Caco-2 (cell line): ENCODE data around the gene STRN. TPM values are rescaled to one million over a fixed set of nuclear protein-coding genes. Genes with fewer than 3 reads are reported as not detected.
"Not testable (repeated sequence)": the region's sequence is repeated elsewhere in the genome, so short reads cannot be mapped to it uniquely, and the experiment has no call there.

Source experiments
- BruUV-seq: library from RNA; stranded (reverse); fragments of 400-500 nt; replicated peaks from 2 replicates; lab custom pipeline; 2021; lab: Mats Ljungman, UMichigan
- CTCF ChIA-PET: fragments of 300-600 bp; sonication (Branson Sonifier 250); formaldehyde crosslinking; loops from one replicate; lab custom pipeline; 2022; ENCODE audit warnings: antibody characterized with exemption; lab: Charles Lee
- POLR2A ChIA-PET: fragments of 300-600 bp; sonication (Branson Sonifier 250); formaldehyde crosslinking; loops from one replicate; lab custom pipeline; 2022; ENCODE audit warnings: antibody characterized with exemption; lab: Charles Lee
- DNase-seq, 2 experiments: peaks; one replicate each; pipeline versions ENCODE4 v3.0.0 to v3.0.0-alpha.2; 2020 to 2022
- H3K27me3 ChIP-seq: replicated peaks from 2 replicates; pipeline ENCODE4 v1.6.0; 2011; ENCODE audit warnings: low read length; ENCODE audit not compliant: control insufficient read depth, insufficient read depth
- H3K36me3 ChIP-seq: 2 replicates; pipeline ENCODE4 v1.5.1; 2011; ENCODE audit warnings: low read length; ENCODE audit not compliant: control insufficient read depth, insufficient read depth
- H3K4me1 ChIP-seq: fragments of 250-450 bp; sonication (Bioruptor Pico); 2 replicates; pipeline ENCODE4 v1.5.1; 2020; ENCODE audit warnings: mild to moderate bottlenecking
- H3K4me3 ChIP-seq: 2 replicates; pipeline ENCODE4 v1.5.1; 2011; ENCODE audit warnings: low read depth, mild to moderate bottlenecking, control low read depth, low read length
- H3K9me3 ChIP-seq: fragments of 250-450 bp; sonication (Bioruptor Pico); 2 replicates; pipeline ENCODE4 v1.5.1; 2020; ENCODE audit warnings: mild to moderate bottlenecking, moderate library complexity
- H3K27ac Mint-ChIP-seq: one replicate; pipeline ENCODE4 v1.8.0; 2022; ENCODE audit warnings: mixed read lengths; ENCODE audit not compliant: unreplicated experiment
- H3K27me3 Mint-ChIP-seq: one replicate; pipeline ENCODE4 v1.8.0; 2022; ENCODE audit warnings: mixed read lengths; ENCODE audit not compliant: insufficient read depth, unreplicated experiment
- H3K36me3 Mint-ChIP-seq: one replicate; pipeline ENCODE4 v1.8.0; 2022; ENCODE audit warnings: mild to moderate bottlenecking, mixed read lengths; ENCODE audit not compliant: insufficient read depth, unreplicated experiment
- H3K4me1 Mint-ChIP-seq: one replicate; pipeline ENCODE4 v1.8.0; 2022; ENCODE audit warnings: low read depth, mixed read lengths; ENCODE audit not compliant: unreplicated experiment
- H3K4me3 Mint-ChIP-seq: one replicate; pipeline ENCODE4 v1.8.0; 2022; ENCODE audit warnings: mild to moderate bottlenecking, moderate library complexity, mixed read lengths; ENCODE audit not compliant: unreplicated experiment
- H3K9me3 Mint-ChIP-seq: one replicate; pipeline ENCODE4 v1.8.0; 2022; ENCODE audit warnings: mixed read lengths; ENCODE audit not compliant: unreplicated experiment
- intact Hi-C: fragments of 100-400 bp; cut with micrococcal nuclease; formaldehyde crosslinking; loops from one replicate; pipeline ENCODE4 v1.10.0; 2022; ENCODE audit not compliant: unreplicated experiment
- total RNA-seq: library from RNA; stranded (reverse); gene quantifications from 2 replicates; pipeline ENCODE4 v1.2.3, GENCODE V29; 2022
- TF ChIP-seq, protein P1 (sequence below), 2 experiments: fragments of 200-600 bp in 1 of 2; IDR thresholded peaks; 1 replicate in 1 of 2; 2 replicates in 1 of 2; pipeline versions ENCODE4 v1.5.1 to v1.8.0; 2011 to 2022; ENCODE audit warnings: antibody characterized with exemption in 1 of 2, control low read depth in 1 of 2, inconsistent platforms in 1 of 2, low read depth in 1 of 2, low read length in 1 of 2, mild to moderate bottlenecking in 1 of 2, moderate library complexity in 1 of 2; ENCODE audit not compliant: insufficient read depth in 1 of 2, severe bottlenecking in 1 of 2, unreplicated experiment in 1 of 2

STRN gene
- total RNA-seq, 1 experiment from 2014 or later, result 36.8 TPM

DNA sequence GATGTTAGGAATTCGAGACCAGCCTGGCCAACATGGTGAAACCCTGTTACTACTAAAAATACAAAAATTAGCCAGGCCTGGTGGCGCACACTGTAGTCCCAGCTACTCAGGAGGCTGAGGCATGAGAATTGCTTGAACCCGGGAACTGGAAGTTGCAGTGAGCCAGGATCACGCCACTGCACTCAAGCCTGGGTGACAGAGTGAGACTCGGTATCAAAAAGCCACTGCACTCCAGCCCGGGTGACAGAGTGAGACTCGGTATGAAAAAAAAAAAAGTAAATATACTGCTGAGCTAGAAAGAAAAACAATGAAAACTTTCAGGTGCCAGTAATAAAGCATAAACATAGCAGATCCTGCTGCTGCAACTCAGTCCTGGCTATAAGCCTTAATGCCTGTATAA, 73.5 kb downstream of the STRN start:
- BruUV-seq, result no TSS peak
- TF ChIP-seq, protein P1, sequence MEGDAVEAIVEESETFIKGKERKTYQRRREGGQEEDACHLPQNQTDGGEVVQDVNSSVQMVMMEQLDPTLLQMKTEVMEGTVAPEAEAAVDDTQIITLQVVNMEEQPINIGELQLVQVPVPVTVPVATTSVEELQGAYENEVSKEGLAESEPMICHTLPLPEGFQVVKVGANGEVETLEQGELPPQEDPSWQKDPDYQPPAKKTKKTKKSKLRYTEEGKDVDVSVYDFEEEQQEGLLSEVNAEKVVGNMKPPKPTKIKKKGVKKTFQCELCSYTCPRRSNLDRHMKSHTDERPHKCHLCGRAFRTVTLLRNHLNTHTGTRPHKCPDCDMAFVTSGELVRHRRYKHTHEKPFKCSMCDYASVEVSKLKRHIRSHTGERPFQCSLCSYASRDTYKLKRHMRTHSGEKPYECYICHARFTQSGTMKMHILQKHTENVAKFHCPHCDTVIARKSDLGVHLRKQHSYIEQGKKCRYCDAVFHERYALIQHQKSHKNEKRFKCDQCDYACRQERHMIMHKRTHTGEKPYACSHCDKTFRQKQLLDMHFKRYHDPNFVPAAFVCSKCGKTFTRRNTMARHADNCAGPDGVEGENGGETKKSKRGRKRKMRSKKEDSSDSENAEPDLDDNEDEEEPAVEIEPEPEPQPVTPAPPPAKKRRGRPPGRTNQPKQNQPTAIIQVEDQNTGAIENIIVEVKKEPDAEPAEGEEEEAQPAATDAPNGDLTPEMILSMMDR (IDR thresholded peaks at IDR 0.05; ENCODE audit: insufficient read depth in 1 of 2, low read depth in 1 of 2, low read length in 1 of 2, severe bottlenecking in 1 of 2, unreplicated experiment in 1 of 2), result no peak
- Mint-ChIP-seq H3K36me3 (peaks cover 5% of the 10 kb centered on the region), H3K9me3 (no peaks in the 10 kb centered on the region), H3K4me3 (no peak overlapping the region), H3K4me1 (no peaks in the 10 kb centered on the region), H3K27ac (no peak overlapping the region), H3K27me3 (no peaks in the 10 kb centered on the region)
- CTCF ChIA-PET, result no interaction called here
- no peaks in the 10 kb centered on the region for H3K9me3 ChIP-seq
- DNase-seq, result no peak
- no peak overlapping the region for H3K4me3 ChIP-seq
- POLR2A ChIA-PET, result no interaction called here
- H3K4me1 ChIP-seq, result no peaks in the 10 kb centered on the region; the same call in 1 of the 2 replicates
- H3K27me3 ChIP-seq, result no peaks in the 10 kb centered on the region
- intact Hi-C loops, result no loop called here
- H3K36me3 ChIP-seq, result no peaks in the 10 kb centered on the region

GRCh38 chr2:36889795-36890194, 76.5 kb downstream of the STRN start:
- BruUV-seq, result no TSS peak
- H3K27ac Mint-ChIP-seq, result no peak overlapping the region
- H3K4me1 ChIP-seq, result no peaks in the 10 kb centered on the region; the same call in 1 of the 2 replicates
- no peak overlapping the region for H3K4me3 Mint-ChIP-seq
- intact Hi-C loops, result no loop called here
- H3K27me3 Mint-ChIP-seq, result no peaks in the 10 kb centered on the region
- TF ChIP-seq, protein P1 (IDR thresholded peaks at IDR 0.05; ENCODE audit: insufficient read depth in 1 of 2, low read depth in 1 of 2, low read length in 1 of 2, severe bottlenecking in 1 of 2, unreplicated experiment in 1 of 2), result no peak
- no peaks in the 10 kb centered on the region for H3K9me3 Mint-ChIP-seq
- H3K4me3 ChIP-seq, result no peak overlapping the region
- CTCF ChIA-PET, result no interaction called here
- no peaks in the 10 kb centered on the region for H3K36me3 ChIP-seq
- H3K9me3 ChIP-seq, result no peaks in the 10 kb centered on the region
- H3K36me3 Mint-ChIP-seq, result peaks cover 5% of the 10 kb centered on the region
- H3K27me3 ChIP-seq, result no peaks in the 10 kb centered on the region
- POLR2A ChIA-PET, result no interaction called here
- no peaks in the 10 kb centered on the region for H3K4me1 Mint-ChIP-seq
- DNase-seq, result no peak

- H3K4me1 ChIP-seq, POLR2A ChIA-PET, intact Hi-C loops, H3K9me3 Mint-ChIP-seq, H3K9me3 ChIP-seq, H3K4me3 Mint-ChIP-seq, H3K27me3 ChIP-seq, H3K4me3 ChIP-seq, CTCF ChIA-PET, BruUV-seq, H3K36me3 ChIP-seq, H3K36me3 Mint-ChIP-seq, DNase-seq, H3K27ac Mint-ChIP-seq, H3K4me1 Mint-ChIP-seq, H3K27me3 Mint-ChIP-seq: not testable (repeated sequence)
These were observed 79.2 kb downstream of the STRN start for GRCh38 chr2:36887095-36887494.

DNA sequence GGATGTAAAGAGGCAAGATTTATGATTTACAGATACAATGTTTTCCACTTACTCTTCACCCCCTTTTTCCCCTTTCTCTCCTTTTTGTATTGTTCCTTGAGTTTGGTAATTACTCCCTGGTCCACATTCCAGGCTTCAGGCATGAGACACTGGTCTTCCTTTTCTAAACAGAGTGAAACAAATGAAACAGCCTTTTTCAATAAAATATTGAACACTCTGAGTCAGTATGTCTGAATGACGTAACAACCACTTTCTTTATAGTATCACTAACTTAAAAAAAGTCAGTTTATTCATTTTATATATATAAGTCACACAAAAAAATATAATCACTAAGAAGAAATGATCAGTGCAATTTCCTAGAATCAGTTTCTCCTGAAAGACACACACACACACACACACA, 79.7 kb downstream of the STRN start:
- no peaks in the 10 kb centered on the region for H3K9me3 ChIP-seq
- Mint-ChIP-seq H3K27me3 (no peaks in the 10 kb centered on the region), H3K9me3 (no peaks in the 10 kb centered on the region), H3K4me3 (no peak overlapping the region), H3K27ac (no peak overlapping the region), H3K4me1 (no peaks in the 10 kb centered on the region), H3K36me3 (peaks cover 10% of the 10 kb centered on the region)
- intact Hi-C loops, result no loop called here
- ChIA-PET CTCF (no interaction called here), POLR2A (no interaction called here)
- no peak for DNase-seq
- H3K27me3 ChIP-seq, result no peaks in the 10 kb centered on the region
- H3K36me3 ChIP-seq, result no peaks in the 10 kb centered on the region; the same call in 1 of the 2 replicates
- peaks cover 1% of the 10 kb centered on the region; the same call in 1 of the 2 replicates for H3K4me1 ChIP-seq
- TF ChIP-seq, protein P1 (IDR thresholded peaks at IDR 0.05; ENCODE audit: insufficient read depth in 1 of 2, low read depth in 1 of 2, low read length in 1 of 2, severe bottlenecking in 1 of 2, unreplicated experiment in 1 of 2), result no peak
- H3K4me3 ChIP-seq, result no peak overlapping the region
- BruUV-seq, result no TSS peak
